Activated T-helper 1 cell treated with anti-CD3 and anti-CD28 coated beads, Interleukin-12 subunit alpha, Interleukin-12 subunit beta, Interleukin-2, Interleukin-4 antibody, amounts not matched to agents 30 ng/mL and 10 ng/mL and 1 ng/mL, durations not matched to agents 14 hours and 24 hours and 36 hours (primary cell): Measurements from ENCODE around the gene IQCH. TPM values are rescaled to one million over a fixed set of nuclear protein-coding genes. Genes with fewer than 3 reads are reported as not detected.

ENCODE experiments used
- DNase-seq: peaks from one replicate; pipeline ENCODE4 v3.0.0; 2021; ENCODE audit warnings: low spot score
- H3K27ac Mint-ChIP-seq: one replicate; pipeline ENCODE4 v1.8.0; 2021; ENCODE audit warnings: mild to moderate bottlenecking, mixed read lengths
- H3K27me3 Mint-ChIP-seq: one replicate; pipeline ENCODE4 v1.8.0; 2022; ENCODE audit warnings: mild to moderate bottlenecking, moderate library complexity, mixed read lengths; ENCODE audit not compliant: insufficient read depth
- H3K36me3 Mint-ChIP-seq: one replicate; pipeline ENCODE4 v1.8.0; 2021; ENCODE audit warnings: low read depth, mixed read lengths
- H3K4me1 Mint-ChIP-seq: one replicate; pipeline ENCODE4 v1.8.0; 2021; ENCODE audit warnings: low read depth, mixed read lengths
- H3K4me3 Mint-ChIP-seq: one replicate; pipeline ENCODE4 v1.8.0; 2021; ENCODE audit warnings: mild to moderate bottlenecking, moderate library complexity, mixed read lengths
- H3K9me3 Mint-ChIP-seq: one replicate; pipeline ENCODE4 v1.8.0; 2021; ENCODE audit warnings: mixed read lengths
- intact Hi-C: fragments of 100-400 bp; cut with micrococcal nuclease; formaldehyde crosslinking; loops from one replicate; pipeline ENCODE4 v1.15.1; 2024
- total RNA-seq: library from RNA; stranded (reverse); gene quantifications from 2 replicates; pipeline ENCODE4 v1.2.3, GENCODE V29; 2022

Gene IQCH
- total RNA-seq, 1 donor from 2014 or later: 1.2 TPM

- intact Hi-C loops: no loop called here
- no peak for DNase-seq
- Mint-ChIP-seq H3K36me3 (no peaks in the 10 kb centered on the region), H3K4me3 (no peak overlapping the region), H3K4me1 (peaks cover 5% of the 10 kb centered on the region), H3K9me3 (no peaks in the 10 kb centered on the region), H3K27ac (no peak overlapping the region), H3K27me3 (peaks cover 10% of the 10 kb centered on the region)
Measured at GRCh38 chr15:67311731-67312130, 57.1 kb downstream of the IQCH start.

DNA sequence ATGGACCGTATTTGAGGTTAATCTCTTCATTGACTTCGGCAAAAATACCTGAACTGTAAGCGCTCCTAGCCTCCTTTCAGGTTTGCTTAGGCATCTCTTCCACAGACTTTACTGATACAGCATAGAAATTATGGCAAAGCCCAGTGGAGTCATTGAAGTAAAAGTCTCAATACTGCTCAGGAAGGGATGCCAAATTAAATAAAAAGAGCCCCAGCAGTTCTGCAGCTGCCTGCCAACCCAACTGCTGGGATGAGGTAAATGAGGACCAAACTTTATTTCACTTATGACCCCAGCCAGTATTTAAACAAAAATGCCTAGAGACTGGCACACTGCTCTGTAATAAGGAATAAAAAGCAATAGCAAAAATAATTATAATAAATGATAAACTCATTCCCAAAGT is 65.4 kb downstream of the IQCH start:
- H3K9me3 Mint-ChIP-seq: no peaks in the 10 kb centered on the region
- H3K27me3 Mint-ChIP-seq: peaks cover 13% of the 10 kb centered on the region
- H3K4me3 Mint-ChIP-seq: no peak overlapping the region
- H3K36me3 Mint-ChIP-seq: peaks cover 3% of the 10 kb centered on the region
- H3K27ac Mint-ChIP-seq: no peak overlapping the region
- DNase-seq: no peak
- intact Hi-C loops: no loop called here
- H3K4me1 Mint-ChIP-seq: no peaks in the 10 kb centered on the region

- no peaks in the 10 kb centered on the region for H3K9me3 Mint-ChIP-seq
- intact Hi-C loops: no loop called here
- peaks cover 11% of the 10 kb centered on the region for H3K27me3 Mint-ChIP-seq
- no peaks in the 10 kb centered on the region for H3K4me1 Mint-ChIP-seq
- H3K36me3 Mint-ChIP-seq: peaks cover 3% of the 10 kb centered on the region
- no peak overlapping the region for H3K4me3 Mint-ChIP-seq
- no peak overlapping the region for H3K27ac Mint-ChIP-seq
- DNase-seq: no peak
Measured at GRCh38 chr15:67321352-67321751, 66.8 kb downstream of the IQCH start.

DNA sequence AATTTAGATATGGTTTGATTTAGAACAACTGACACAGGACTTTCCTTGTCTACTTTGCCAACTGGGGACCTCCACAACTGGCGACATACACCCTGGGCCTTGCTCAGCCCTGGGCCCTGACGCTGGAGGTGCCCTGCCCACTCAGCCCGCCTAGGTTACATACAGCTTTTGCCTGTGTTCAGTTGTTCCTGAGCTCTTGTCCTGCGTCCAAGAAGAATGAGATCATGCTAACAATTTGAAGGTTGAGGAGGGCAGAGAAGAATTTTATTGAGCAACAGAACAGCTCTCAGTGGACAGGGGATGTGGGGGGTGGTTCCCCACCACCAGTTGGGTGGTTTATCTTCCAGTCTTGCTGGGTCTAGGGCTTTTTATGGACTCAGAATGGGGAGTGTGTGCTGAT is 67.9 kb downstream of the IQCH start:
- DNase-seq: no peak
- H3K36me3 Mint-ChIP-seq: peaks cover 3% of the 10 kb centered on the region
- intact Hi-C loops: no loop called here
- H3K27me3 Mint-ChIP-seq: peaks cover 10% of the 10 kb centered on the region
- H3K9me3 Mint-ChIP-seq: no peaks in the 10 kb centered on the region
- H3K4me3 Mint-ChIP-seq: no peak overlapping the region
- H3K27ac Mint-ChIP-seq: peak overlapping the region; percentile 56
- no peaks in the 10 kb centered on the region for H3K4me1 Mint-ChIP-seq

- DNase-seq: no peak
- Mint-ChIP-seq H3K36me3 (peaks cover 3% of the 10 kb centered on the region), H3K4me3 (no peak overlapping the region), H3K27me3 (peaks cover 29% of the 10 kb centered on the region), H3K27ac (no peak overlapping the region), H3K9me3 (peaks cover 3% of the 10 kb centered on the region), H3K4me1 (no peaks in the 10 kb centered on the region)
- intact Hi-C loops: no loop called here
Measured at GRCh38 chr15:67327312-67327711, 72.7 kb downstream of the IQCH start.

GRCh38 chr15:67327737-67328136 is 73.2 kb downstream of the IQCH start:
- Mint-ChIP-seq H3K4me1 (no peaks in the 10 kb centered on the region), H3K27me3 (peaks cover 30% of the 10 kb centered on the region), H3K36me3 (peaks cover 1% of the 10 kb centered on the region)

GRCh38 chr15:67329984-67330733 is 75.6 kb downstream of the IQCH start:
- H3K4me1 Mint-ChIP-seq: peaks cover under 1% of the 10 kb centered on the region
- no peak for DNase-seq

More at GRCh38 chr15:67327737-67328136, 73.2 kb downstream of the IQCH start:
- no peak overlapping the region for H3K4me3 Mint-ChIP-seq
- no peak for DNase-seq
- intact Hi-C loops: no loop called here
- no peak overlapping the region for H3K27ac Mint-ChIP-seq
- peaks cover 3% of the 10 kb centered on the region for H3K9me3 Mint-ChIP-seq

DNA sequence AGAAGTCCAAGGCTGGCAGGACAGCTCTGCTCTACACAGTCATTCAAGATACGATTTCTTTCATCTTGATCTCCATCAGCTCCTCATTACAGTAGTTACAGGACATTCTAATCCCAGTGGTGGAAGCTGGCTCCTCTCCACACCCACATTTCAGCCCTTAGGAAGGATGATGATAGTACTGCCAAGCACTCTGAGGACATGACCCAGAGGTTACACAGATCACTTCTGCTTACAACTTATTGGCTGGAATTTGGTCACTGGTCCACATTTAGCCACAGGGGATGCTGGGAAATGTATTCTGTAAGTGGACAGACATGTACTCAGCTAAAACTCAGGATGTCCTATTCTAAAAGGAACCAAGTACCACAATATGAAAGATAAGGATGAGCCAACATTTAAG is 77.1 kb downstream of the IQCH start:
- Mint-ChIP-seq H3K36me3 (peaks cover 1% of the 10 kb centered on the region), H3K4me3 (no peak overlapping the region), H3K27me3 (peaks cover 32% of the 10 kb centered on the region), H3K9me3 (peaks cover 3% of the 10 kb centered on the region), H3K4me1 (peaks cover 4% of the 10 kb centered on the region), H3K27ac (no peak overlapping the region)
- no peak for DNase-seq
- intact Hi-C loops: no loop called here

More at GRCh38 chr15:67329984-67330733, 75.6 kb downstream of the IQCH start:
- peaks cover 3% of the 10 kb centered on the region for H3K9me3 Mint-ChIP-seq
- no peak overlapping the region for H3K4me3 Mint-ChIP-seq
- H3K27ac Mint-ChIP-seq: no peak overlapping the region
- intact Hi-C loops: no loop called here
- peaks cover 32% of the 10 kb centered on the region for H3K27me3 Mint-ChIP-seq
- peaks cover 1% of the 10 kb centered on the region for H3K36me3 Mint-ChIP-seq

- Mint-ChIP-seq H3K27me3 (peaks cover 17% of the 10 kb centered on the region), H3K36me3 (no peaks in the 10 kb centered on the region), H3K9me3 (no peaks in the 10 kb centered on the region), H3K4me1 (peaks cover 4% of the 10 kb centered on the region), H3K4me3 (no peak overlapping the region), H3K27ac (no peak overlapping the region)
- no peak for DNase-seq
- intact Hi-C loops: no loop called here
Measured at GRCh38 chr15:67335026-67335425, 80.4 kb downstream of the IQCH start.

DNA sequence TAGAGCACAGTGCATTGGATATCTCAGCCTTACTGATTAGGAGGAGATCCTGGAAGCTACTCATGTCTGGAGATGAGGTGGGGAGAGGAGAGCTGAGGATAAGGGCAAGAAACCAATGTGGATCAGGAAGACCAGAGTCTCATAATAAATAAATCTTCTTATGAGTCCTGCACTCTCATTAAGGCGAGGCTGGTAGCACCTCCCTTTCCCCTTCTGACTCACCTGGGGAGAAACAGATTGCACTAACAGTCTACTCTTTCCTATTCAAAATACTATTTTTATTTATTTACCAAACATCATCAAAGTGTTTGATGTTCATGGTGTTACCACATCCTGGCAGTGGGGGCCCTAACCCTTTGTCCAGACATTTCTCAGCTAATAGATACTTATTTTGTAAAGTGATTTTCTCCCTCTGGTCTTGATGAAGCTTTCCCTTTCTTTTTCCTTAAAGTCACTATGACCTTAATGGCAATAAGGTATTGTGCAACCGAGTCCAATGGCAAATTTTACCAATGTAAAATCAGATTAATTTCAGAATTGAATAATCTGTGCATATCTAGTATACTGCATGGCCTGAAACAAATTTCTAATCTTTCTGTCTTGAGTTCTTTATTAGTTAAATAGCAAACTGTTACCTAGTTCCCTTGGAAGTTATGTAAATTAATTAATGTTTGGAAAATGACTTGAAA is 81.1 kb downstream of the IQCH start:
- Mint-ChIP-seq H3K27me3 (peaks cover 13% of the 10 kb centered on the region), H3K4me1 (peaks cover 4% of the 10 kb centered on the region), H3K27ac (no peak overlapping the region), H3K9me3 (no peaks in the 10 kb centered on the region), H3K36me3 (no peaks in the 10 kb centered on the region), H3K4me3 (no peak overlapping the region)
- intact Hi-C loops: no loop called here
- DNase-seq: no peak

- peaks cover 7% of the 10 kb centered on the region for H3K27me3 Mint-ChIP-seq
- H3K36me3 Mint-ChIP-seq: no peaks in the 10 kb centered on the region
- no peak for DNase-seq
- H3K4me1 Mint-ChIP-seq: no peaks in the 10 kb centered on the region
- no peak overlapping the region for H3K27ac Mint-ChIP-seq
- intact Hi-C loops: no loop called here
- peaks cover 9% of the 10 kb centered on the region for H3K9me3 Mint-ChIP-seq
- no peak overlapping the region for H3K4me3 Mint-ChIP-seq
Measured at GRCh38 chr15:67340630-67341029, 86.0 kb downstream of the IQCH start.

GRCh38 chr15:67341539-67341938 is 87.0 kb downstream of the IQCH start:
- Mint-ChIP-seq H3K9me3 (peaks cover 10% of the 10 kb centered on the region), H3K36me3 (no peaks in the 10 kb centered on the region), H3K27ac (no peak overlapping the region), H3K4me3 (no peak overlapping the region), H3K27me3 (peaks cover 7% of the 10 kb centered on the region), H3K4me1 (no peaks in the 10 kb centered on the region)
- DNase-seq: no peak
- intact Hi-C loops: no loop called here

- Mint-ChIP-seq H3K27me3 (peaks cover 10% of the 10 kb centered on the region), H3K4me3 (no peak overlapping the region), H3K27ac (no peak overlapping the region), H3K36me3 (no peaks in the 10 kb centered on the region), H3K9me3 (peaks cover 21% of the 10 kb centered on the region), H3K4me1 (no peaks in the 10 kb centered on the region)
- intact Hi-C loops: no loop called here
- no peak for DNase-seq
Measured at GRCh38 chr15:67343206-67343605, 88.6 kb downstream of the IQCH start.
